H1 (cell line): ENCODE measurements around the gene PRIMPOL. TPM values are rescaled to one million over a fixed set of nuclear protein-coding genes. Genes with fewer than 3 reads are reported as not detected.

Experiments used
- CTCF ChIA-PET: fragments of 300-600 bp; sonication (Branson Sonifier 250); formaldehyde crosslinking; loops from one replicate; lab custom pipeline; 2021; ENCODE audit not compliant: partially characterized antibody; lab: Charles Lee
- POLR2A ChIA-PET: fragments of 300-600 bp; sonication (Branson Sonifier 250); formaldehyde crosslinking; loops from one replicate; lab custom pipeline; 2021; ENCODE audit warnings: inconsistent platforms; ENCODE audit not compliant: partially characterized antibody; lab: Charles Lee
- DNase-seq, 2 experiments: peaks; one replicate each; pipeline versions ENCODE4 v3.0.0 to v3.0.0-alpha.2; 2010 to 2022; ENCODE audit warnings: low spot score in 2 of 2, low read depth in 1 of 2, mixed read lengths in 1 of 2
- FAIRE-seq: peaks from 2 replicates; lab custom pipeline; 2011; peaks lifted over from hg19 to GRCh38; lab: Jason Lieb, UNC
- H2AFZ ChIP-seq: 2 replicates; pipeline ENCODE4 v1.8.1; 2012; ENCODE audit warnings: low read length, inconsistent platforms
- H2AK5ac ChIP-seq: 2 replicates; pipeline ENCODE4 v1.6.1; 2013; ENCODE audit warnings: low read depth, low read length
- H2BK120ac ChIP-seq: replicated peaks from 2 replicates; pipeline ENCODE3; 2013; ENCODE audit warnings: low read depth, low read length, inconsistent platforms
- H2BK12ac ChIP-seq: 2 replicates; pipeline ENCODE4 v1.6.1; 2013; ENCODE audit warnings: low read depth, low read length
- H2BK15ac ChIP-seq: 2 replicates; pipeline ENCODE4 v1.6.1; 2013; ENCODE audit warnings: low read length
- H2BK20ac ChIP-seq: 2 replicates; pipeline ENCODE4 v1.6.1; 2013; ENCODE audit warnings: low read length
- H2BK5ac ChIP-seq: 2 replicates; pipeline ENCODE4 v1.6.1; 2013; ENCODE audit warnings: low read depth, low read length
- H3K14ac ChIP-seq: 2 replicates; pipeline ENCODE4 v1.6.1; 2013; ENCODE audit warnings: inconsistent platforms; ENCODE audit not compliant: insufficient read length
- H3K18ac ChIP-seq: 2 replicates; pipeline ENCODE4 v1.6.1; 2013; ENCODE audit warnings: low read length; ENCODE audit errors: extremely low read depth
- H3K23ac ChIP-seq: 2 replicates; pipeline ENCODE4 v1.6.1; 2013; ENCODE audit warnings: inconsistent platforms; ENCODE audit not compliant: insufficient read length
- H3K23me2 ChIP-seq: 2 replicates; pipeline ENCODE4 v1.6.1; 2013; ENCODE audit warnings: low read depth, low read length
- H3K27ac ChIP-seq: 2 replicates; pipeline ENCODE4 v1.6.1; 2011; ENCODE audit warnings: low read depth, low read length, inconsistent platforms
- H3K27me3 ChIP-seq, 4 experiments: replicated peaks in 1 of 4; 1 replicate in 1 of 4; 2 replicates in 3 of 4; pipeline versions ENCODE4 v1.6.1 to v1.8.1; 2011 to 2013; ENCODE audit warnings: low read length in 3 of 4, mild to moderate bottlenecking in 3 of 4, inconsistent platforms in 2 of 4, mixed read lengths in 2 of 4, moderate library complexity in 1 of 4; ENCODE audit not compliant: control insufficient read depth in 3 of 4, insufficient read depth in 3 of 4; ENCODE audit errors: extremely low read depth in 1 of 4
- H3K36me3 ChIP-seq, 4 experiments: 2 replicates each; pipeline versions ENCODE4 v1.6.1 to v1.8.1; 2011 to 2013; ENCODE audit warnings: mild to moderate bottlenecking in 4 of 4, low read length in 3 of 4, moderate library complexity in 2 of 4, control low read depth in 1 of 4, inconsistent platforms in 1 of 4; ENCODE audit not compliant: insufficient read depth in 4 of 4, control insufficient read depth in 2 of 4
- H3K4ac ChIP-seq: replicated peaks from 2 replicates; pipeline ENCODE3; 2013; ENCODE audit warnings: low read length, low read depth, mixed read lengths, inconsistent platforms; ENCODE audit not compliant: insufficient read length
- H3K4me1 ChIP-seq, 4 experiments: replicated peaks in 1 of 4; 1 replicate in 1 of 4; 2 replicates in 3 of 4; pipeline versions ENCODE4 v1.6.1 to v1.8.1; 2011 to 2013; ENCODE audit warnings: low read length in 3 of 4, inconsistent platforms in 2 of 4, mixed read lengths in 1 of 4; ENCODE audit not compliant: insufficient read depth in 4 of 4, control insufficient read depth in 3 of 4
- H3K4me2 ChIP-seq, 2 experiments: 2 replicates each; pipeline versions ENCODE4 v1.6.1 to v1.8.1; 2011 to 2013; ENCODE audit warnings: low read depth in 2 of 2, low read length in 2 of 2, control low read depth in 1 of 2, inconsistent platforms in 1 of 2, mild to moderate bottlenecking in 1 of 2; ENCODE audit not compliant: insufficient read depth in 1 of 2
- H3K4me3 ChIP-seq, 4 experiments: fragments of 200-600, 300-600 bp in 1 of 4; sonication (generic), shearing (Covaris generic), sonication (Bioruptor Twin) in 1 of 4; 2 replicates each; pipeline versions ENCODE4 v1.5.1 to v1.8.1; 2011 to 2016; ENCODE audit warnings: low read length in 4 of 4, low read depth in 3 of 4, control low read depth in 2 of 4, inconsistent platforms in 2 of 4, mild to moderate bottlenecking in 2 of 4, mixed read lengths in 1 of 4, moderate library complexity in 1 of 4; ENCODE audit not compliant: insufficient read depth in 2 of 4; ENCODE audit errors: extremely low read depth in 1 of 4
- H3K56ac ChIP-seq: replicated peaks from 2 replicates; pipeline ENCODE3; 2013; ENCODE audit warnings: low read depth, mild to moderate bottlenecking, mixed read lengths, low read length, inconsistent platforms; ENCODE audit not compliant: insufficient read length
- H3K79me1 ChIP-seq: 2 replicates; pipeline ENCODE4 v1.6.1; 2013; ENCODE audit warnings: low read depth, low read length, control low read depth
- H3K79me2 ChIP-seq, 2 experiments: 2 replicates each; pipeline versions ENCODE4 v1.6.1 to v1.8.1; 2012 to 2013; ENCODE audit warnings: low read length in 2 of 2, mild to moderate bottlenecking in 2 of 2, inconsistent platforms in 1 of 2; ENCODE audit not compliant: insufficient read depth in 2 of 2, control insufficient read depth in 1 of 2
- H3K9ac ChIP-seq, 4 experiments: replicated peaks in 1 of 4; 1 replicate in 1 of 4; 2 replicates in 3 of 4; pipeline versions ENCODE4 v1.6.1 to v1.8.1; 2011 to 2013; ENCODE audit warnings: low read depth in 3 of 4, low read length in 3 of 4, control low read depth in 2 of 4, mild to moderate bottlenecking in 2 of 4, moderate library complexity in 2 of 4, inconsistent platforms in 1 of 4; ENCODE audit errors: extremely low read depth in 1 of 4
- H3K9me3 ChIP-seq, 2 experiments: 2 replicates each; pipeline versions ENCODE4 v1.6.1 to v1.8.1; 2012 to 2013; ENCODE audit warnings: mild to moderate bottlenecking in 2 of 2, moderate library complexity in 2 of 2, control low read depth in 1 of 2, inconsistent platforms in 1 of 2, low read depth in 1 of 2, low read length in 1 of 2, mixed read lengths in 1 of 2; ENCODE audit not compliant: insufficient read depth in 2 of 2
- H4K20me1 ChIP-seq, 2 experiments: replicated peaks in 1 of 2; 2 replicates each; pipeline versions ENCODE3 to v1.8.1; 2011 to 2013; ENCODE audit warnings: inconsistent platforms in 2 of 2, low read length in 2 of 2, mild to moderate bottlenecking in 1 of 2; ENCODE audit not compliant: insufficient read depth in 2 of 2, control insufficient read depth in 1 of 2
- H4K5ac ChIP-seq: 2 replicates; pipeline ENCODE4 v1.6.1; 2013; ENCODE audit warnings: low read length, low read depth, mixed read lengths, inconsistent platforms; ENCODE audit not compliant: insufficient read length
- H4K8ac ChIP-seq: 2 replicates; pipeline ENCODE4 v1.8.0; 2013; ENCODE audit warnings: mild to moderate bottlenecking, moderate library complexity, low read length, inconsistent platforms; ENCODE audit not compliant: insufficient read depth; ENCODE audit errors: extremely low read depth
- H4K91ac ChIP-seq: replicated peaks from 2 replicates; pipeline ENCODE3; 2013; ENCODE audit warnings: low read length, mixed read lengths, inconsistent platforms; ENCODE audit not compliant: insufficient read length
- TAF7 ChIP-seq: optimal IDR thresholded peaks from 2 replicates; pipeline ENCODE3; 2011; ENCODE audit warnings: low read depth, mild to moderate bottlenecking, inconsistent platforms, low read length, moderate library complexity, borderline replicate concordance
- TEAD4 ChIP-seq: IDR thresholded peaks from 2 replicates; pipeline ENCODE4 v1.6.1; 2012; ENCODE audit warnings: low read depth, low read length, inconsistent platforms, mixed read lengths
- WGBS, 2 experiments: shearing (Covaris generic) in 1 of 2; methylation state at CpG; one replicate each; pipeline versions ENCODE4 v1.1.6 to v1.1.7; 2013 to 2015; ENCODE audit warnings: low lambda C conversion rate in 2 of 2, mixed read lengths in 2 of 2, inconsistent platforms in 1 of 2, low coverage in 1 of 2, missing lambda C conversion rate in 1 of 2; ENCODE audit not compliant: insufficient replicate concordance in 2 of 2, insufficient coverage in 1 of 2, insufficient read length in 1 of 2; ENCODE audit errors: extremely low coverage in 1 of 2, missing lambda C conversion rate in 1 of 2; 5-methylcytosine and 5-hydroxymethylcytosine counted together
- polyA plus RNA-seq, 7 experiments: library from polyadenylated mRNA; depleted of rRNA in 3 of 7; stranded (reverse) in 5 of 7; unstranded in 2 of 7; fragments of >200 nt in 5 of 7; fragments of 200-250 nt in 2 of 7; gene quantifications; 1 replicate in 5 of 7; 2 replicates in 1 of 7; 4 replicates in 1 of 7; pipeline versions ENCODE4 v1.2.1 to v1.2.3, GENCODE V29; 2011 to 2013; ENCODE audit warnings: missing spikeins in 2 of 7, mixed read lengths in 2 of 7
- total RNA-seq: library from RNA; stranded (reverse); fragmentation: NEBNext Ultra II Directional; extraction: Animal tissue kit (Norgen Biotek cat#: 25700); gene quantifications from 2 replicates; pipeline ENCODE4 v1.2.1, GENCODE V29; 2021

Gene PRIMPOL
- total and polyA plus RNA-seq, 2 of the 8 experiments (the other 6 are each of a cell fraction or from before 2014, with no cell fraction given): 4.4 to 6.7 TPM

DNA sequence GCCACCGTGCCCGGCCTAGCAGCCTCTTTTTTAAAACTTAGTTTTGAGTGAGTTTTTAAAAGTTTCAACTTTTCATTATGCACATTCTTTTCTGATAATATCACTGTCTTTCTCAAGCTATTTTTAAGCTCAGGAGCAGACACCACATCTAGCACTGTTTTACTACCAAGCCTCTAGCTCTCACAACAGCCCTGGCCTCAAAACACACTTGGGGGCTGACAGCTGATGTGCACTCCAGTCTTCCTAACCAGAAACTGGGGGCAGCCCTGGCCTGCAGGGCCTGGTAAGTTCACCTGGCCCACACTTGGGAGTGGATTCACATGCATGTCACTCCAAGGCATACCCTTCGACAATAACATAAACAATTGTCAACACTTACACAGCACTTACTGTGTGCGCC lies 50.4 kb downstream of the PRIMPOL start:
- Histone ChIP-seq H3K56ac (no peak overlapping the region), H3K27me3 (no peaks in the 10 kb centered on the region), H4K20me1 (peaks cover 0 to 10% of the 10 kb centered on the region in 2 experiments), H4K5ac (no peak overlapping the region), H3K18ac (no peak overlapping the region), H3K14ac (no peak overlapping the region), H2BK120ac (no peak overlapping the region), H3K4ac (no peak overlapping the region), H3K79me1 (no peaks in the 10 kb centered on the region), H2AK5ac (no peak overlapping the region), H3K27ac (no peak overlapping the region), H3K4me2 (no peak overlapping the region), H3K9ac (no peak overlapping the region), H3K4me3 (no peak overlapping the region), H3K79me2 (peaks cover 0 to 8% of the 10 kb centered on the region in 2 experiments; a peak in 1 of 4 replicates), H2BK15ac (no peak overlapping the region), H3K23me2 (no peaks in the 10 kb centered on the region), H4K8ac (no peak overlapping the region), H3K23ac (no peak overlapping the region), H2BK20ac (no peak overlapping the region), H2BK5ac (no peak overlapping the region), H3K4me1 (0 out of 7 replicates have a peak, but pooled peaks cover 0 to 3% (median 0%) of the 10 kb centered on the region in 4 experiments), H2BK12ac (no peak overlapping the region), H3K36me3 (peaks cover 10 to 88% (median 57%) of the 10 kb centered on the region in 4 experiments), H4K91ac (no peak overlapping the region), H2AFZ (no peak overlapping the region), H3K9me3 (no peaks in the 10 kb centered on the region)
- POLR2A ChIA-PET: interaction anchor here (0.7 to 1.6 kb wide), 3 partner anchors 9 to 18 kb away, joined by 3 to 5 read pairs (median 3); no protein-coding TSS in a partner anchor
- 97% methylated on average over 4 of the region's 4 CpGs; no CpG with 5 or more reads in 1 of the 2 experiments for WGBS, 2 experiments
- DNase-seq (no peak), FAIRE-seq (no peak)
- CTCF ChIA-PET: no interaction called here
- TF ChIP-seq TAF7 (no peak), TEAD4 (no peak)
